GM12878 (cell line): Measurements from ENCODE around the gene NUP107. TPM values are rescaled to one million over a fixed set of nuclear protein-coding genes. Genes with fewer than 3 reads are reported as not detected.

Source experiments
- ATAC-seq: fragments of 200-7000 bp; cut with Tn5 transposase; 3 replicates; pipeline ENCODE4 v1.9.1; 2020; ENCODE audit warnings: mild to moderate bottlenecking, moderate library complexity
- BruUV-seq: library from RNA; stranded (reverse); fragments of 400-500 nt; replicated peaks from 2 replicates; lab custom pipeline; 2021; lab: Mats Ljungman, UMichigan
- CTCF ChIA-PET: fragments of 300-600 bp; sonication (Branson Sonifier 250); formaldehyde crosslinking; extraction: SDS; loops from one replicate; lab custom pipeline; 2021; ENCODE audit warnings: inconsistent platforms; lab: Yijun Ruan, JAX
- POLR2A ChIA-PET: fragments of 350-600 bp; formaldehyde crosslinking; extraction: SDS; loops from one replicate; lab custom pipeline; 2021; ENCODE audit warnings: inconsistent platforms; lab: Charles Lee
- RAD21 ChIA-PET: fragments of 300-600 bp; sonication (Branson Sonifier 250); formaldehyde crosslinking; loops from one replicate; lab custom pipeline; 2023; ENCODE audit warnings: antibody characterized with exemption; ENCODE audit not compliant: unreplicated experiment; lab: Charles Lee
- SMC1A ChIA-PET: fragments of 300-600 bp; sonication (Branson Sonifier 250); formaldehyde crosslinking; loops from one replicate; lab custom pipeline; 2023; ENCODE audit not compliant: unreplicated experiment, uncharacterized antibody; lab: Charles Lee
- DNase-seq: peaks from one replicate; pipeline ENCODE4 v3.0.0-alpha.2; 2011; ENCODE audit warnings: low read depth, low spot score
- FAIRE-seq: peaks from 3 replicates; lab custom pipeline; 2011; peaks lifted over from hg19 to GRCh38; lab: Jason Lieb, UNC
- H2AFZ ChIP-seq: 2 replicates; pipeline ENCODE4 v1.6.0; 2011; ENCODE audit warnings: low read depth, low read length, control low read depth; ENCODE audit not compliant: control insufficient read depth
- H3K27ac ChIP-seq: 2 replicates; pipeline ENCODE4 v1.5.1; 2011; ENCODE audit warnings: control low read depth; ENCODE audit not compliant: control insufficient read depth, insufficient read depth
- H3K27me3 ChIP-seq, 2 experiments: replicated peaks in 1 of 2; 2 replicates each; pipeline versions ENCODE4 v1.6.0 to v1.6.1; 2011; ENCODE audit warnings: low read length in 1 of 2; ENCODE audit not compliant: control insufficient read depth in 2 of 2, insufficient read depth in 2 of 2
- H3K36me3 ChIP-seq, 2 experiments: 2 replicates each; pipeline ENCODE4 v1.5.1; 2011; ENCODE audit warnings: low read length in 1 of 2; ENCODE audit not compliant: control insufficient read depth in 2 of 2, insufficient read depth in 2 of 2
- H3K4me1 ChIP-seq: 2 replicates; pipeline ENCODE4 v1.6.1; 2011; ENCODE audit warnings: mild to moderate bottlenecking, low read length, moderate library complexity, mixed read lengths; ENCODE audit not compliant: control insufficient read depth, insufficient read depth
- H3K4me2 ChIP-seq: 2 replicates; pipeline ENCODE4 v1.6.0; 2011; ENCODE audit warnings: control low read depth; ENCODE audit not compliant: control insufficient read depth, insufficient read depth
- H3K4me3 ChIP-seq: fragments of 200-600 bp; sonication (generic); 2 replicates; pipeline ENCODE4 v1.5.1; 2016
- H3K79me2 ChIP-seq: 2 replicates; pipeline ENCODE4 v1.6.0; 2011; ENCODE audit warnings: low read length; ENCODE audit not compliant: control insufficient read depth, insufficient read depth
- H3K9ac ChIP-seq: 2 replicates; pipeline ENCODE4 v1.8.0; 2011; ENCODE audit warnings: low read length, control low read depth, mixed read lengths; ENCODE audit not compliant: control insufficient read depth, insufficient read depth
- H3K9me3 ChIP-seq: replicated peaks from 3 replicates; pipeline ENCODE4 v1.5.1; 2011; ENCODE audit warnings: mild to moderate bottlenecking, low read length; ENCODE audit not compliant: control insufficient read depth, insufficient read depth
- H4K20me1 ChIP-seq: 2 replicates; pipeline ENCODE4 v1.6.0; 2011; ENCODE audit not compliant: control insufficient read depth, insufficient read depth
- CEBPB ChIP-seq, 2 experiments: fragments of 150-350 bp in 1 of 2; IDR thresholded peaks; 2 replicates each; pipeline ENCODE4 v1.6.1; 2012 to 2014; ENCODE audit warnings: low read depth in 2 of 2, low read length in 2 of 2, borderline replicate concordance in 1 of 2, inconsistent platforms in 1 of 2
- JUNB ChIP-seq: IDR thresholded peaks from 2 replicates; pipeline ENCODE4 v1.6.1; 2016; ENCODE audit warnings: antibody characterized with exemption, mild to moderate bottlenecking
- JUND ChIP-seq: IDR thresholded peaks from 2 replicates; pipeline ENCODE4 v1.6.1; 2012; ENCODE audit warnings: low read depth, mild to moderate bottlenecking, low read length, improper control_type of control experiment, moderate library complexity
- MTA2 ChIP-seq: fragments of 450-650 bp; IDR thresholded peaks from 2 replicates; pipeline ENCODE4 v1.6.1; 2016; ENCODE audit warnings: low read depth, mild to moderate bottlenecking, moderate library complexity
- NRF1 ChIP-seq: conservative IDR thresholded peaks from 2 replicates; pipeline ENCODE4 v1.6.1; 2011; ENCODE audit warnings: mild to moderate bottlenecking, low read depth, low read length, improper control_type of control experiment
- POLR2AphosphoS2 ChIP-seq: IDR thresholded peaks from 2 replicates; pipeline ENCODE4 v1.6.1; 2011; ENCODE audit warnings: low read depth, mild to moderate bottlenecking, low read length, improper control_type of control experiment, moderate library complexity
- RAD21 ChIP-seq: IDR thresholded peaks from 2 replicates; pipeline ENCODE4 v1.6.1; 2011; ENCODE audit warnings: mild to moderate bottlenecking, low read depth, low read length, moderate library complexity; ENCODE audit not compliant: insufficient read depth
- SMAD1 ChIP-seq: fragments of 450-650 bp; IDR thresholded peaks from 2 replicates; pipeline ENCODE4 v1.6.1; 2018; ENCODE audit warnings: mild to moderate bottlenecking, low read depth; ENCODE audit not compliant: partially characterized antibody
- ZNF622 ChIP-seq: fragments of 450-650 bp; IDR thresholded peaks from 2 replicates; pipeline ENCODE4 v1.6.1; 2017; ENCODE audit warnings: mild to moderate bottlenecking, inconsistent platforms
- WGBS: methylation state at CpG from one replicate; pipeline ENCODE4 v1.1.6; 2016; ENCODE audit warnings: low lambda C conversion rate; ENCODE audit not compliant: insufficient replicate concordance, insufficient coverage; ENCODE audit errors: missing lambda C conversion rate; 5-methylcytosine and 5-hydroxymethylcytosine counted together
- in situ Hi-C: fragments of 300-500 bp; cut with MboI; formaldehyde crosslinking; loops from 9 replicates; pipeline ENCODE4 v1.14.3; 2018; ENCODE audit warnings: mixed read lengths
- intact Hi-C: fragments of 100-400 bp; cut with micrococcal nuclease; formaldehyde crosslinking; loops from one replicate; pipeline ENCODE4 v1.14.2; 2022; ENCODE audit not compliant: unreplicated experiment
- polyA plus RNA-seq, 11 experiments: library from polyadenylated mRNA; depleted of rRNA in 4 of 11; unstranded in 6 of 11; stranded (reverse) in 5 of 11; fragments of >200 nt; fragmentation: Nextera tagmentation in 4 of 11; fragmentation: Illumina TruSeq in 1 of 11; extraction: Ambion mirVana in 4 of 11; extraction: Trizol in 1 of 11; gene quantifications; 1 replicate in 1 of 11; 2 replicates in 10 of 11; pipeline versions ENCODE4 v1.2.1 to v1.2.3, GENCODE V29; 2011 to 2016; ENCODE audit warnings: inconsistent platforms in 2 of 11, missing spikeins in 2 of 11, low read depth in 1 of 11
- total RNA-seq, 4 experiments: library from RNA; depleted of rRNA in 3 of 4; stranded (reverse); fragments of >200 nt in 3 of 4; fragmentation: Illumina TruSeq in 1 of 4; extraction: Trizol in 1 of 4; gene quantifications; 2 replicates each; pipeline versions ENCODE4 v1.2.1 to v1.2.3, GENCODE V29; 2013 to 2021
- TF ChIP-seq, protein P1 (sequence below): fragments of 450-650 bp; IDR thresholded peaks from 2 replicates; pipeline ENCODE4 v1.6.1; 2018; ENCODE audit warnings: borderline replicate concordance, mild to moderate bottlenecking; ENCODE audit not compliant: partially characterized antibody
- TF ChIP-seq, protein P2 (sequence below): fragments of 450-650 bp; IDR thresholded peaks from 2 replicates; pipeline ENCODE4 v1.6.1; 2017; ENCODE audit warnings: antibody characterized with exemption, mild to moderate bottlenecking, moderate library complexity
- TF ChIP-seq, protein P3 (sequence below): fragments of 450-650 bp; IDR thresholded peaks from 2 replicates; pipeline ENCODE4 v1.6.1; 2017; ENCODE audit warnings: borderline replicate concordance
- TF ChIP-seq, protein P4 (sequence below): fragments of 450-650 bp; IDR thresholded peaks from 2 replicates; pipeline ENCODE4 v1.6.1; 2017; ENCODE audit warnings: mild to moderate bottlenecking, low read depth, inconsistent platforms; ENCODE audit not compliant: poor library complexity, severe bottlenecking

NUP107 gene
- total and polyA plus RNA-seq, 10 of the 15 experiments (the other 5 are each of a cell fraction or from before 2014, with no cell fraction given) = 73.4 to 132 (median 92.4) TPM

DNA sequence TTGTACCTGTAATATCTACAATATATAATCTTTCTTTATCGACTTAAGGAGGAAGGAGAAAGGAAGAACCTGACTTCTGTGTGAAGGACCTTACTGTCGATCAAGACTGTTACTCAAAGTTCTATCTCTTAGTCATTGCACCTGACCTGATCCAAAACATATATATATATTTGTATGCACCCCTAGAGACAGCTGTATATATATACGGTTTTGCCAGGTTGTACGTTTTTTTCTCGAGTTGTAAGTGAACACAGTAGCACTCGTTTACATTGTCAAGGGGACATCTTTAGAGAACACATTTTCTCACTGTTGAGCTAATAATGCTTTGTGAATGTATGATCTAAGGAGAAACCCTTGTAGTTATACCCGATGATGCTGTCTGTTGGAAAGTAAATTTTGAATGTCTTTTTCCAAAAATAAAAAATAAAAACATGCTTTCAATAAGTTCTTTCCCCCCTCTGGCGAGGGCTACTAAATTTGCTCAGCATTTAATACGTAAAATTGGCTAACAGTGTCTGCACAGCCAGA is 58.7 kb downstream of the NUP107 start:
- BruUV-seq = TSS peak; percentile 85
- TF ChIP-seq MTA2 = 0 out of 2 replicates have a peak, but pooled peaks have one; percentile 19
- no peak for TF ChIP-seq POLR2AphosphoS2
- TF ChIP-seq, protein P1, sequence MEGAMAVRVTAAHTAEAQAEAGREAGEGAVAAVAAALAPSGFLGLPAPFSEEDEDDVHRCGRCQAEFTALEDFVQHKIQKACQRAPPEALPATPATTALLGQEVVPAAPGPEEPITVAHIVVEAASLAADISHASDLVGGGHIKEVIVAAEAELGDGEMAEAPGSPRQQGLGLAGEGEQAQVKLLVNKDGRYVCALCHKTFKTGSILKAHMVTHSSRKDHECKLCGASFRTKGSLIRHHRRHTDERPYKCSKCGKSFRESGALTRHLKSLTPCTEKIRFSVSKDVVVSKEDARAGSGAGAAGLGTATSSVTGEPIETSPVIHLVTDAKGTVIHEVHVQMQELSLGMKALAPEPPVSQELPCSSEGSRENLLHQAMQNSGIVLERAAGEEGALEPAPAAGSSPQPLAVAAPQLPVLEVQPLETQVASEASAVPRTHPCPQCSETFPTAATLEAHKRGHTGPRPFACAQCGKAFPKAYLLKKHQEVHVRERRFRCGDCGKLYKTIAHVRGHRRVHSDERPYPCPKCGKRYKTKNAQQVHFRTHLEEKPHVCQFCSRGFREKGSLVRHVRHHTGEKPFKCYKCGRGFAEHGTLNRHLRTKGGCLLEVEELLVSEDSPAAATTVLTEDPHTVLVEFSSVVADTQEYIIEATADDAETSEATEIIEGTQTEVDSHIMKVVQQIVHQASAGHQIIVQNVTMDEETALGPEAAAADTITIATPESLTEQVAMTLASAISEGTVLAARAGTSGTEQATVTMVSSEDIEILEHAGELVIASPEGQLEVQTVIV = no peak
- no peak for TF ChIP-seq NRF1
- TF ChIP-seq JUNB = no peak
- no peak for TF ChIP-seq JUND
- TF ChIP-seq CEBPB (IDR thresholded peaks at IDR 0.05; ENCODE audit: borderline replicate concordance in 1 of 2, low read depth in 2 of 2, low read length in 2 of 2) = no peak
- no peak for TF ChIP-seq SMAD1
- TF ChIP-seq, protein P2, sequence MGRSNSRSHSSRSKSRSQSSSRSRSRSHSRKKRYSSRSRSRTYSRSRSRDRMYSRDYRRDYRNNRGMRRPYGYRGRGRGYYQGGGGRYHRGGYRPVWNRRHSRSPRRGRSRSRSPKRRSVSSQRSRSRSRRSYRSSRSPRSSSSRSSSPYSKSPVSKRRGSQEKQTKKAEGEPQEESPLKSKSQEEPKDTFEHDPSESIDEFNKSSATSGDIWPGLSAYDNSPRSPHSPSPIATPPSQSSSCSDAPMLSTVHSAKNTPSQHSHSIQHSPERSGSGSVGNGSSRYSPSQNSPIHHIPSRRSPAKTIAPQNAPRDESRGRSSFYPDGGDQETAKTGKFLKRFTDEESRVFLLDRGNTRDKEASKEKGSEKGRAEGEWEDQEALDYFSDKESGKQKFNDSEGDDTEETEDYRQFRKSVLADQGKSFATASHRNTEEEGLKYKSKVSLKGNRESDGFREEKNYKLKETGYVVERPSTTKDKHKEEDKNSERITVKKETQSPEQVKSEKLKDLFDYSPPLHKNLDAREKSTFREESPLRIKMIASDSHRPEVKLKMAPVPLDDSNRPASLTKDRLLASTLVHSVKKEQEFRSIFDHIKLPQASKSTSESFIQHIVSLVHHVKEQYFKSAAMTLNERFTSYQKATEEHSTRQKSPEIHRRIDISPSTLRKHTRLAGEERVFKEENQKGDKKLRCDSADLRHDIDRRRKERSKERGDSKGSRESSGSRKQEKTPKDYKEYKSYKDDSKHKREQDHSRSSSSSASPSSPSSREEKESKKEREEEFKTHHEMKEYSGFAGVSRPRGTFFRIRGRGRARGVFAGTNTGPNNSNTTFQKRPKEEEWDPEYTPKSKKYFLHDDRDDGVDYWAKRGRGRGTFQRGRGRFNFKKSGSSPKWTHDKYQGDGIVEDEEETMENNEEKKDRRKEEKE = no peak
- TF ChIP-seq ZNF622 = no peak
- TF ChIP-seq, protein P3, sequence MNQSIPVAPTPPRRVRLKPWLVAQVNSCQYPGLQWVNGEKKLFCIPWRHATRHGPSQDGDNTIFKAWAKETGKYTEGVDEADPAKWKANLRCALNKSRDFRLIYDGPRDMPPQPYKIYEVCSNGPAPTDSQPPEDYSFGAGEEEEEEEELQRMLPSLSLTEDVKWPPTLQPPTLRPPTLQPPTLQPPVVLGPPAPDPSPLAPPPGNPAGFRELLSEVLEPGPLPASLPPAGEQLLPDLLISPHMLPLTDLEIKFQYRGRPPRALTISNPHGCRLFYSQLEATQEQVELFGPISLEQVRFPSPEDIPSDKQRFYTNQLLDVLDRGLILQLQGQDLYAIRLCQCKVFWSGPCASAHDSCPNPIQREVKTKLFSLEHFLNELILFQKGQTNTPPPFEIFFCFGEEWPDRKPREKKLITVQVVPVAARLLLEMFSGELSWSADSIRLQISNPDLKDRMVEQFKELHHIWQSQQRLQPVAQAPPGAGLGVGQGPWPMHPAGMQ = peak; percentile 83; the same call in 1 of the 2 replicates
- TF ChIP-seq, protein P4, sequence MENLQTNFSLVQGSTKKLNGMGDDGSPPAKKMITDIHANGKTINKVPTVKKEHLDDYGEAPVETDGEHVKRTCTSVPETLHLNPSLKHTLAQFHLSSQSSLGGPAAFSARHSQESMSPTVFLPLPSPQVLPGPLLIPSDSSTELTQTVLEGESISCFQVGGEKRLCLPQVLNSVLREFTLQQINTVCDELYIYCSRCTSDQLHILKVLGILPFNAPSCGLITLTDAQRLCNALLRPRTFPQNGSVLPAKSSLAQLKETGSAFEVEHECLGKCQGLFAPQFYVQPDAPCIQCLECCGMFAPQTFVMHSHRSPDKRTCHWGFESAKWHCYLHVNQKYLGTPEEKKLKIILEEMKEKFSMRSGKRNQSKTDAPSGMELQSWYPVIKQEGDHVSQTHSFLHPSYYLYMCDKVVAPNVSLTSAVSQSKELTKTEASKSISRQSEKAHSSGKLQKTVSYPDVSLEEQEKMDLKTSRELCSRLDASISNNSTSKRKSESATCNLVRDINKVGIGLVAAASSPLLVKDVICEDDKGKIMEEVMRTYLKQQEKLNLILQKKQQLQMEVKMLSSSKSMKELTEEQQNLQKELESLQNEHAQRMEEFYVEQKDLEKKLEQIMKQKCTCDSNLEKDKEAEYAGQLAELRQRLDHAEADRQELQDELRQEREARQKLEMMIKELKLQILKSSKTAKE = peak; percentile 18
- no peak for TF ChIP-seq RAD21

More for the DNA sequence above, 58.7 kb downstream of the NUP107 start:
- H3K79me2 ChIP-seq = peaks cover 21% of the 10 kb centered on the region
- RAD21 ChIA-PET = interaction anchor here (0.8 to 2.9 kb wide), 8 partner anchors 42 to 411 kb away, joined by 3 to 25 read pairs (median 4); partner anchors contain the start of gene MDM2
- in situ Hi-C loops = no loop called here
- H2AFZ ChIP-seq = peak overlapping the region; percentile 98
- H3K4me2 ChIP-seq = peak overlapping the region; percentile 70
- no peaks in the 10 kb centered on the region for H3K9me3 ChIP-seq
- H3K27me3 ChIP-seq = no peaks in the 10 kb centered on the region
- CTCF ChIA-PET = interaction anchor here (1.0 to 2.3 kb wide), 3 partner anchors 63 to 85 kb away, joined by 3 to 17 read pairs (median 6); partner anchors contain the start of gene MDM2
- peak; percentile 2; the same call in 1 of the 3 replicates for ATAC-seq
- POLR2A ChIA-PET = interaction anchor here (0.6 to 1.6 kb wide), 8 partner anchors 28 to 497 kb away, joined by 3 to 6 read pairs (median 3); partner anchors contain the start of gene MDM2
- FAIRE-seq = no peak
- SMC1A ChIA-PET = interaction anchor here (0.8 to 2.9 kb wide), 9 partner anchors 9 to 523 kb away, joined by 3 to 22 read pairs (median 3); no protein-coding TSS in a partner anchor
- H3K27ac ChIP-seq = peak overlapping the region; percentile 75
- no peak for DNase-seq
- H3K4me1 ChIP-seq = no peaks in the 10 kb centered on the region
- H3K9ac ChIP-seq = peak overlapping the region; percentile 74
- peak overlapping the region; percentile 84 for H3K4me3 ChIP-seq
- 7% methylated on average over 9 of the region's 9 CpGs for WGBS
- intact Hi-C loops = no loop called here
- no peaks in the 10 kb centered on the region for H4K20me1 ChIP-seq
- peaks cover 0 to 2% of the 10 kb centered on the region in 2 experiments; a peak in 2 of 4 replicates for H3K36me3 ChIP-seq
